HEK293 (cell line): ENCODE results near the gene ADD1.
A peak's percentile ranks its signal among the peaks of the same experiment; 100 is the strongest.

ENCODE experiments used
- EGR2 ChIP-seq: fragments of 450-650 bp; formaldehyde crosslinking; IDR thresholded peaks from 2 replicates; pipeline ENCODE4 v1.5.1; 2016; ENCODE audit warnings: low read depth, missing biosample characterization, missing genetic modification characterization
- IKZF3 ChIP-seq: fragments of 450-650 bp; IDR thresholded peaks from 2 replicates; pipeline ENCODE4 v1.5.0; 2018; ENCODE audit warnings: missing biosample characterization, mild to moderate bottlenecking, missing genetic modification characterization, moderate library complexity
- KLF9 ChIP-seq: fragments of 450-650 bp; formaldehyde crosslinking; IDR thresholded peaks from 2 replicates; pipeline ENCODE4 v1.5.1; 2016; ENCODE audit warnings: missing biosample characterization, missing genetic modification characterization, low read depth
- MEIS1 ChIP-seq: sonication (generic); formaldehyde crosslinking; IDR thresholded peaks from 2 replicates; pipeline ENCODE4 v1.8.1; 2022; ENCODE audit warnings: missing genetic modification reagents, mild to moderate bottlenecking, borderline replicate concordance
- SCRT1 ChIP-seq: fragments of 450-650 bp; formaldehyde crosslinking; IDR thresholded peaks from 2 replicates; pipeline ENCODE4 v1.5.1; 2016; ENCODE audit warnings: missing biosample characterization, missing genetic modification characterization, borderline replicate concordance
- SCRT2 ChIP-seq: fragments of 450-650 bp; formaldehyde crosslinking; IDR thresholded peaks from 2 replicates; pipeline ENCODE4 v1.5.1; 2016; ENCODE audit warnings: missing biosample characterization, missing genetic modification characterization
- SP3 ChIP-seq: fragments of 450-650 bp; formaldehyde crosslinking; IDR thresholded peaks from 2 replicates; pipeline ENCODE4 v1.5.1; 2016; ENCODE audit warnings: missing biosample characterization, missing genetic modification characterization
- SP7 ChIP-seq: fragments of 450-650 bp; formaldehyde crosslinking; IDR thresholded peaks from 2 replicates; pipeline ENCODE4 v1.5.1; 2016; ENCODE audit warnings: missing biosample characterization, missing genetic modification characterization
- WT1 ChIP-seq: fragments of 450-650 bp; formaldehyde crosslinking; IDR thresholded peaks from 2 replicates; pipeline ENCODE4 v1.5.1; 2016; ENCODE audit warnings: missing biosample characterization, missing genetic modification characterization
- ZBTB1 ChIP-seq: fragments of 450-650 bp; formaldehyde crosslinking; IDR thresholded peaks from 2 replicates; pipeline ENCODE4 v1.5.1; 2016; ENCODE audit warnings: missing biosample characterization, missing genetic modification characterization
- ZBTB48 ChIP-seq: fragments of 450-650 bp; formaldehyde crosslinking; IDR thresholded peaks from 2 replicates; pipeline ENCODE4 v1.5.1; 2016; ENCODE audit warnings: missing biosample characterization, missing genetic modification characterization
- ZEB2 ChIP-seq: fragments of 450-650 bp; formaldehyde crosslinking; IDR thresholded peaks from 2 replicates; pipeline ENCODE4 v1.5.1; 2016; ENCODE audit warnings: missing biosample characterization, missing genetic modification characterization
- ZIC2 ChIP-seq: fragments of 450-650 bp; formaldehyde crosslinking; IDR thresholded peaks from 2 replicates; pipeline ENCODE4 v1.5.1; 2016; ENCODE audit warnings: missing biosample characterization, missing genetic modification characterization
- ZNF133 ChIP-seq: fragments of 450-650 bp; formaldehyde crosslinking; IDR thresholded peaks from 2 replicates; pipeline ENCODE4 v1.5.1; 2016; ENCODE audit warnings: missing biosample characterization, missing genetic modification characterization
- ZNF184 ChIP-seq: fragments of 450-650 bp; IDR thresholded peaks from 2 replicates; pipeline ENCODE4 v1.5.1; 2018; ENCODE audit warnings: missing biosample characterization, mild to moderate bottlenecking, missing genetic modification characterization
- ZNF221 ChIP-seq: fragments of 450-650 bp; formaldehyde crosslinking; IDR thresholded peaks from 2 replicates; pipeline ENCODE4 v1.5.1; 2017; ENCODE audit warnings: missing biosample characterization, missing genetic modification characterization, borderline replicate concordance
- ZNF24 ChIP-seq: fragments of 450-650 bp; formaldehyde crosslinking; IDR thresholded peaks from 2 replicates; pipeline ENCODE4 v1.5.1; 2016; ENCODE audit warnings: missing biosample characterization, missing genetic modification characterization
- ZNF391 ChIP-seq: fragments of 450-650 bp; formaldehyde crosslinking; IDR thresholded peaks from 2 replicates; pipeline ENCODE4 v1.5.1; 2016; ENCODE audit warnings: low read depth, missing biosample characterization, missing genetic modification characterization, borderline replicate concordance
- ZNF404 ChIP-seq: fragments of 450-650 bp; formaldehyde crosslinking; IDR thresholded peaks from 2 replicates; pipeline ENCODE4 v1.5.1; 2017; ENCODE audit warnings: missing biosample characterization, missing genetic modification characterization
- ZNF426 ChIP-seq: fragments of 450-650 bp; formaldehyde crosslinking; IDR thresholded peaks from 2 replicates; pipeline ENCODE4 v1.5.1; 2017; ENCODE audit warnings: missing biosample characterization, missing genetic modification characterization, mild to moderate bottlenecking, inconsistent platforms, moderate library complexity
- ZNF549 ChIP-seq: fragments of 450-650 bp; IDR thresholded peaks from 2 replicates; pipeline ENCODE4 v1.5.1; 2018; ENCODE audit warnings: missing biosample characterization, missing genetic modification characterization, mild to moderate bottlenecking, inconsistent platforms, moderate library complexity
- ZNF571 ChIP-seq: fragments of 450-650 bp; formaldehyde crosslinking; IDR thresholded peaks from 2 replicates; pipeline ENCODE4 v1.5.0; 2017; ENCODE audit warnings: missing biosample characterization, missing genetic modification characterization
- ZNF600 ChIP-seq: fragments of 450-650 bp; formaldehyde crosslinking; IDR thresholded peaks from 2 replicates; pipeline ENCODE4 v1.5.1; 2016; ENCODE audit warnings: missing biosample characterization, missing genetic modification characterization
- ZNF629 ChIP-seq: fragments of 450-650 bp; formaldehyde crosslinking; IDR thresholded peaks from 2 replicates; pipeline ENCODE4 v1.5.1; 2017; ENCODE audit warnings: missing biosample characterization, missing genetic modification characterization
- ZNF654 ChIP-seq: fragments of 450-650 bp; formaldehyde crosslinking; IDR thresholded peaks from 2 replicates; pipeline ENCODE4 v1.5.1; 2016; ENCODE audit warnings: low read depth, missing biosample characterization, missing genetic modification characterization
- ZNF664 ChIP-seq: fragments of 450-650 bp; formaldehyde crosslinking; IDR thresholded peaks from 2 replicates; pipeline ENCODE4 v1.5.1; 2016; ENCODE audit warnings: missing biosample characterization, missing genetic modification characterization
- ZNF768 ChIP-seq: fragments of 450-650 bp; formaldehyde crosslinking; IDR thresholded peaks from 2 replicates; pipeline ENCODE4 v1.5.1; 2018; ENCODE audit warnings: missing biosample characterization, mild to moderate bottlenecking, missing genetic modification characterization
- ZNF777 ChIP-seq: fragments of 450-650 bp; formaldehyde crosslinking; IDR thresholded peaks from 2 replicates; pipeline ENCODE4 v1.5.1; 2017; ENCODE audit warnings: missing biosample characterization, missing genetic modification characterization, borderline replicate concordance
- ZSCAN18 ChIP-seq: fragments of 450-650 bp; formaldehyde crosslinking; IDR thresholded peaks from 2 replicates; pipeline ENCODE4 v1.5.1; 2016; ENCODE audit warnings: missing biosample characterization, missing genetic modification characterization
- TF ChIP-seq, protein P1 (sequence below): fragments of 450-650 bp; formaldehyde crosslinking; IDR thresholded peaks from 2 replicates; pipeline ENCODE4 v1.5.1; 2016; ENCODE audit warnings: missing biosample characterization, missing genetic modification characterization, borderline replicate concordance
- TF ChIP-seq, protein P2 (sequence below): fragments of 450-650 bp; formaldehyde crosslinking; IDR thresholded peaks from 2 replicates; pipeline ENCODE4 v1.5.1; 2017; ENCODE audit warnings: missing biosample characterization, missing genetic modification characterization
- TF ChIP-seq, protein P3 (sequence below): fragments of 450-650 bp; formaldehyde crosslinking; IDR thresholded peaks from 2 replicates; pipeline ENCODE4 v1.5.1; 2016; ENCODE audit warnings: missing biosample characterization, missing genetic modification characterization

The ADD1 gene

GRCh38 chr4:2935762-2936743 is 92.4 kb downstream of the ADD1 start (continued):
- TF ChIP-seq, protein P1, sequence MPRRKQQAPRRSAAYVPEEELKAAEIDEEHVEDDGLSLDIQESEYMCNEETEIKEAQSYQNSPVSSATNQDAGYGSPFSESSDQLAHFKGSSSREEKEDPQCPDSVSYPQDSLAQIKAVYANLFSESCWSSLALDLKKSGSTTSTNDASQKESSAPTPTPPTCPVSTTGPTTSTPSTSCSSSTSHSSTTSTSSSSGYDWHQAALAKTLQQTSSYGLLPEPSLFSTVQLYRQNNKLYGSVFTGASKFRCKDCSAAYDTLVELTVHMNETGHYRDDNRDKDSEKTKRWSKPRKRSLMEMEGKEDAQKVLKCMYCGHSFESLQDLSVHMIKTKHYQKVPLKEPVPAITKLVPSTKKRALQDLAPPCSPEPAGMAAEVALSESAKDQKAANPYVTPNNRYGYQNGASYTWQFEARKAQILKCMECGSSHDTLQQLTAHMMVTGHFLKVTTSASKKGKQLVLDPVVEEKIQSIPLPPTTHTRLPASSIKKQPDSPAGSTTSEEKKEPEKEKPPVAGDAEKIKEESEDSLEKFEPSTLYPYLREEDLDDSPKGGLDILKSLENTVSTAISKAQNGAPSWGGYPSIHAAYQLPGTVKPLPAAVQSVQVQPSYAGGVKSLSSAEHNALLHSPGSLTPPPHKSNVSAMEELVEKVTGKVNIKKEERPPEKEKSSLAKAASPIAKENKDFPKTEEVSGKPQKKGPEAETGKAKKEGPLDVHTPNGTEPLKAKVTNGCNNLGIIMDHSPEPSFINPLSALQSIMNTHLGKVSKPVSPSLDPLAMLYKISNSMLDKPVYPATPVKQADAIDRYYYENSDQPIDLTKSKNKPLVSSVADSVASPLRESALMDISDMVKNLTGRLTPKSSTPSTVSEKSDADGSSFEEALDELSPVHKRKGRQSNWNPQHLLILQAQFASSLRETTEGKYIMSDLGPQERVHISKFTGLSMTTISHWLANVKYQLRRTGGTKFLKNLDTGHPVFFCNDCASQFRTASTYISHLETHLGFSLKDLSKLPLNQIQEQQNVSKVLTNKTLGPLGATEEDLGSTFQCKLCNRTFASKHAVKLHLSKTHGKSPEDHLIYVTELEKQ (tag by site-specific recombination): no peak
- no peak for TF ChIP-seq ZBTB48 (tag by site-specific recombination)
- TF ChIP-seq SCRT1 (tag by site-specific recombination): no peak
- TF ChIP-seq ZEB2 (tag by site-specific recombination): no peak
- TF ChIP-seq ZNF391 (tag by site-specific recombination): no peak
- TF ChIP-seq SP3: no peak
- no peak for TF ChIP-seq ZNF133
- no peak for TF ChIP-seq ZNF571 (tag by site-specific recombination)
- TF ChIP-seq ZSCAN18: no peak
- peak; percentile 12; the same call in 1 of the 2 replicates for TF ChIP-seq ZNF629 (tag by site-specific recombination)
- TF ChIP-seq ZNF184 (tag by site-specific recombination): no peak
- no peak for TF ChIP-seq ZNF221 (tag by site-specific recombination)
- 0 out of 2 replicates have a peak, but pooled peaks have one; percentile 4 for TF ChIP-seq ZBTB1
- TF ChIP-seq ZNF404 (tag by site-specific recombination): no peak
- peak; percentile 60 for TF ChIP-seq ZIC2 (tag by site-specific recombination)
- TF ChIP-seq, protein P2, sequence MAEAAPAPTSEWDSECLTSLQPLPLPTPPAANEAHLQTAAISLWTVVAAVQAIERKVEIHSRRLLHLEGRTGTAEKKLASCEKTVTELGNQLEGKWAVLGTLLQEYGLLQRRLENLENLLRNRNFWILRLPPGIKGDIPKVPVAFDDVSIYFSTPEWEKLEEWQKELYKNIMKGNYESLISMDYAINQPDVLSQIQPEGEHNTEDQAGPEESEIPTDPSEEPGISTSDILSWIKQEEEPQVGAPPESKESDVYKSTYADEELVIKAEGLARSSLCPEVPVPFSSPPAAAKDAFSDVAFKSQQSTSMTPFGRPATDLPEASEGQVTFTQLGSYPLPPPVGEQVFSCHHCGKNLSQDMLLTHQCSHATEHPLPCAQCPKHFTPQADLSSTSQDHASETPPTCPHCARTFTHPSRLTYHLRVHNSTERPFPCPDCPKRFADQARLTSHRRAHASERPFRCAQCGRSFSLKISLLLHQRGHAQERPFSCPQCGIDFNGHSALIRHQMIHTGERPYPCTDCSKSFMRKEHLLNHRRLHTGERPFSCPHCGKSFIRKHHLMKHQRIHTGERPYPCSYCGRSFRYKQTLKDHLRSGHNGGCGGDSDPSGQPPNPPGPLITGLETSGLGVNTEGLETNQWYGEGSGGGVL (tag by site-specific recombination): no peak
- TF ChIP-seq, protein P3, sequence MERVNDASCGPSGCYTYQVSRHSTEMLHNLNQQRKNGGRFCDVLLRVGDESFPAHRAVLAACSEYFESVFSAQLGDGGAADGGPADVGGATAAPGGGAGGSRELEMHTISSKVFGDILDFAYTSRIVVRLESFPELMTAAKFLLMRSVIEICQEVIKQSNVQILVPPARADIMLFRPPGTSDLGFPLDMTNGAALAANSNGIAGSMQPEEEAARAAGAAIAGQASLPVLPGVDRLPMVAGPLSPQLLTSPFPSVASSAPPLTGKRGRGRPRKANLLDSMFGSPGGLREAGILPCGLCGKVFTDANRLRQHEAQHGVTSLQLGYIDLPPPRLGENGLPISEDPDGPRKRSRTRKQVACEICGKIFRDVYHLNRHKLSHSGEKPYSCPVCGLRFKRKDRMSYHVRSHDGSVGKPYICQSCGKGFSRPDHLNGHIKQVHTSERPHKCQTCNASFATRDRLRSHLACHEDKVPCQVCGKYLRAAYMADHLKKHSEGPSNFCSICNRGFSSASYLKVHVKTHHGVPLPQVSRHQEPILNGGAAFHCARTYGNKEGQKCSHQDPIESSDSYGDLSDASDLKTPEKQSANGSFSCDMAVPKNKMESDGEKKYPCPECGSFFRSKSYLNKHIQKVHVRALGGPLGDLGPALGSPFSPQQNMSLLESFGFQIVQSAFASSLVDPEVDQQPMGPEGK (tag by site-specific recombination): 0 out of 2 replicates have a peak, but pooled peaks have one; percentile 15
- TF ChIP-seq SP7 (tag by site-specific recombination): peak; percentile 79; the same call in 1 of the 2 replicates
- no peak for TF ChIP-seq ZNF549 (tag by site-specific recombination)
- 0 out of 2 replicates have a peak, but pooled peaks have one; percentile 50 for TF ChIP-seq WT1 (tag by site-specific recombination)
- TF ChIP-seq IKZF3 (tag by site-specific recombination): no peak
- TF ChIP-seq ZNF664: no peak
- no peak for TF ChIP-seq ZNF768 (tag by site-specific recombination)
- TF ChIP-seq KLF9: no peak
- TF ChIP-seq ZNF426 (tag by site-specific recombination): no peak
- TF ChIP-seq SCRT2 (tag by site-specific recombination): 0 out of 2 replicates have a peak, but pooled peaks have one; percentile 45
- no peak for TF ChIP-seq ZNF654 (tag by site-specific recombination)
- no peak for TF ChIP-seq ZNF600 (tag by site-specific recombination)
- TF ChIP-seq MEIS1 (CRISPR knock-in tag): no peak
- TF ChIP-seq ZNF24 (tag by site-specific recombination): no peak
- peak; percentile 21; the same call in 1 of the 2 replicates for TF ChIP-seq EGR2 (tag by site-specific recombination)
- no peak for TF ChIP-seq ZNF777 (tag by site-specific recombination)
